OCI-LY7 (cell line): ENCODE data around the gene UQCRC2. TPM values are rescaled to one million over a fixed set of nuclear protein-coding genes. Genes with fewer than 3 reads are reported as not detected.

ENCODE experiments used
- BruUV-seq: library from RNA; stranded (reverse); fragments of 400-500 nt; replicated peaks from 2 replicates; lab custom pipeline; 2021; lab: Mats Ljungman, UMichigan
- CTCF ChIA-PET: fragments of 300-600 bp; sonication (Branson Sonifier 250); formaldehyde crosslinking; loops from one replicate; lab custom pipeline; 2022; ENCODE audit warnings: antibody characterized with exemption; ENCODE audit not compliant: unreplicated experiment; lab: Charles Lee
- POLR2A ChIA-PET: fragments of 300-600 bp; sonication (Branson Sonifier 250); formaldehyde crosslinking; loops from one replicate; lab custom pipeline; 2022; ENCODE audit warnings: antibody characterized with exemption; lab: Charles Lee
- DNase-seq: peaks from one replicate; pipeline ENCODE4 v3.0.0-alpha.2; 2015; ENCODE audit warnings: low spot score
- H2AFZ ChIP-seq: fragments of 200-600 bp; sonication (generic), shearing (Covaris generic); 2 replicates; pipeline ENCODE4 v1.6.1; 2014; ENCODE audit warnings: mild to moderate bottlenecking, antibody characterized with exemption, low read length, moderate library complexity
- H3K27ac ChIP-seq: fragments of 200-600 bp; sonication (generic); 2 replicates; pipeline ENCODE4 v1.5.1; 2014; ENCODE audit warnings: mixed run types, low read depth, mild to moderate bottlenecking, moderate library complexity, low read length, inconsistent platforms; ENCODE audit not compliant: poor library complexity, severe bottlenecking
- H3K36me3 ChIP-seq: fragments of 200-600 bp; sonication (generic); 2 replicates; pipeline ENCODE4 v1.6.1; 2014; ENCODE audit warnings: mild to moderate bottlenecking, antibody characterized with exemption, low read length, moderate library complexity, mixed read lengths; ENCODE audit not compliant: insufficient read depth
- H3K4me1 ChIP-seq: fragments of 200-600 bp; sonication (generic); 2 replicates; pipeline ENCODE4 v1.5.1; 2014; ENCODE audit warnings: mild to moderate bottlenecking, low read length; ENCODE audit not compliant: insufficient read depth, poor library complexity, severe bottlenecking
- H3K4me2 ChIP-seq: fragments of 200-600 bp; sonication (generic); 2 replicates; pipeline ENCODE4 v1.6.1; 2014; ENCODE audit warnings: mild to moderate bottlenecking, low read length
- H3K4me3 ChIP-seq: fragments of 200-600 bp; sonication (generic); 2 replicates; pipeline ENCODE4 v1.5.1; 2014; ENCODE audit warnings: mild to moderate bottlenecking, low read depth, low read length; ENCODE audit not compliant: poor library complexity, severe bottlenecking
- H3K79me2 ChIP-seq: fragments of 200-600 bp; sonication (generic); 2 replicates; pipeline ENCODE4 v1.6.1; 2016; ENCODE audit warnings: low read depth, mild to moderate bottlenecking, low read length, moderate library complexity, mixed read lengths; ENCODE audit not compliant: insufficient read depth
- H3K9me2 ChIP-seq: fragments of 200-600 bp; sonication (generic); 2 replicates; pipeline ENCODE4 v1.6.1; 2016; ENCODE audit warnings: mild to moderate bottlenecking, low read length, mixed read lengths; ENCODE audit not compliant: insufficient read depth
- H3K9me3 ChIP-seq: fragments of 200-600 bp; sonication (generic); 2 replicates; pipeline ENCODE4 v1.6.1; 2014; ENCODE audit warnings: mild to moderate bottlenecking, mixed run types, low read length, mixed read lengths
- H4K20me1 ChIP-seq: fragments of 200-600 bp; sonication (generic); 2 replicates; pipeline ENCODE4 v1.6.1; 2014; ENCODE audit warnings: mild to moderate bottlenecking, antibody characterized with exemption, low read length, moderate library complexity, mixed read lengths; ENCODE audit not compliant: insufficient read depth
- CTCF ChIP-seq: fragments of 200-600 bp; sonication (generic); conservative IDR thresholded peaks from 2 replicates; pipeline ENCODE4 v1.5.1; 2014; ENCODE audit warnings: mild to moderate bottlenecking, antibody characterized with exemption, low read length, moderate library complexity, mixed read lengths
- EZH2phosphoT487 ChIP-seq: fragments of 200-600 bp; sonication (generic); IDR thresholded peaks from 2 replicates; pipeline ENCODE4 v1.6.1; 2018; ENCODE audit warnings: low read depth, borderline replicate concordance, mild to moderate bottlenecking, mixed run types, antibody characterized with exemption, low read length, moderate library complexity, mixed read lengths
- intact Hi-C: fragments of 100-400 bp; cut with micrococcal nuclease; formaldehyde crosslinking; loops from one replicate; pipeline ENCODE4 v1.10.0; 2022; ENCODE audit not compliant: unreplicated experiment
- total RNA-seq, 2 experiments: library from RNA; depleted of rRNA in 1 of 2; stranded (reverse); fragments of >200 nt in 1 of 2; shearing (Covaris generic) in 1 of 2; gene quantifications; 2 replicates each; pipeline ENCODE4 v1.2.3, GENCODE V29; 2014 to 2022

The UQCRC2 gene
- total RNA-seq, 2 experiments from 2014 or later = 121 to 210 TPM

- Histone ChIP-seq H3K4me2 (no peak overlapping the region), H3K79me2 (peaks cover 17% of the 10 kb centered on the region; the same call in 1 of the 2 replicates), H3K36me3 (no peaks in the 10 kb centered on the region), H4K20me1 (no peaks in the 10 kb centered on the region), H3K9me3 (no peaks in the 10 kb centered on the region), H2AFZ (no peak overlapping the region), H3K9me2 (no peaks in the 10 kb centered on the region), H3K27ac (no peak overlapping the region), H3K4me1 (peaks cover 23% of the 10 kb centered on the region), H3K4me3 (no peak overlapping the region)
- BruUV-seq = no TSS peak
- intact Hi-C loops = no loop called here
- ChIA-PET POLR2A (no interaction called here), CTCF (no interaction called here)
- TF ChIP-seq EZH2phosphoT487 (no peak), CTCF (no peak)
- DNase-seq = no peak
Measured at GRCh38 chr16:22013486-22013885, 60.3 kb downstream of the UQCRC2 start.

- intact Hi-C loops = no loop called here
- Histone ChIP-seq H3K79me2 (0 out of 2 replicates have a peak, but pooled peaks cover 13% of the 10 kb centered on the region), H3K4me1 (peaks cover 17% of the 10 kb centered on the region), H3K4me2 (peak overlapping the region; percentile 31), H4K20me1 (no peaks in the 10 kb centered on the region), H3K36me3 (no peaks in the 10 kb centered on the region), H2AFZ (no peak overlapping the region), H3K27ac (no peak overlapping the region), H3K9me2 (no peaks in the 10 kb centered on the region), H3K9me3 (no peaks in the 10 kb centered on the region), H3K4me3 (no peak overlapping the region)
- TF ChIP-seq CTCF (no peak), EZH2phosphoT487 (no peak)
- DNase-seq = peak; percentile 52
- CTCF ChIA-PET = no interaction called here
- POLR2A ChIA-PET = no interaction called here
- BruUV-seq = no TSS peak
Measured at GRCh38 chr16:22014271-22014873, 61.2 kb downstream of the UQCRC2 start.

GRCh38 chr16:22016927-22017326 lies 63.8 kb downstream of the UQCRC2 start:
- Histone ChIP-seq H3K79me2 (0 out of 2 replicates have a peak, but pooled peaks cover 13% of the 10 kb centered on the region), H3K9me3 (no peaks in the 10 kb centered on the region), H3K27ac (no peak overlapping the region), H3K9me2 (no peaks in the 10 kb centered on the region), H3K4me2 (no peak overlapping the region), H3K36me3 (no peaks in the 10 kb centered on the region), H3K4me1 (peaks cover 17% of the 10 kb centered on the region), H4K20me1 (no peaks in the 10 kb centered on the region), H3K4me3 (no peak overlapping the region), H2AFZ (no peak overlapping the region)
- POLR2A ChIA-PET = no interaction called here
- no peak for DNase-seq
- intact Hi-C loops = no loop called here
- no peak for TF ChIP-seq CTCF
- no peak for TF ChIP-seq EZH2phosphoT487
- no TSS peak for BruUV-seq
- CTCF ChIA-PET = no interaction called here
